ENCODE data around the gene ZFAND6.

The ZFAND6 gene

DNA sequence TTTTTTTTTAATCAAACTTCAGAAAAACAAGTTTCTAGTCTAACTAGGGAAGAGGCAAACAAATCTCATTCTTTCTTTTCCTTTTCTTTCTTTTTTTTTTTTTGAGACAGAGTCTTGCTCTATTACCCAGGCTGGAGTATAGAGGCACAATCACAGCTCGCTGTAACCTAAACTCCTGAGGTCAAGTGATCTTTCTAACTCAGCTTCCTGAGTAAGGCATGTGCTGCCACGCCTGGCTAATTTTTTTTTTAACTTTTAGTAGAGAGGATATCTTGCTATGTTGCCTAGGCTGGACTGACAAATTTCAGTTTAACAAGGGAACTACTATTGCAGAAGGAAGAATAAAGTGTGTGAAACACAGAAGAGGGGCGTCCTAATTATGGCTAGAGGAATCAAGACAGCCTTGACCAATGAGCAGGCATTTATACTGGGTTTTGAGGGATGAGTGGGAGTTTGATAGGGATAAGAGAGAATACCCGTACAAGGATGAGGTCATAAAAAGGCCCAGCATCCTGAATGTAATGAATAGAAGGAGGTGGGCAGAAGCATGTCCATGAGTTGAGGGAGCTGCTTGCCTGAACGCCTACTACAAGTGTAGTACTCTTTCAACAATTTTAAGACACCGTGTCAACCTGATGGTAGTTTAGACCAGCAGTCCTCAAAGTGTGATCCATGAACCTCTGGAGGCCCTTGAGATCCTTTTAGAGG, 6.7 kb upstream of the ZFAND6 start:
- DNase-seq (ENCODE audit: low read depth in 3 of 3): no peak

DNA sequence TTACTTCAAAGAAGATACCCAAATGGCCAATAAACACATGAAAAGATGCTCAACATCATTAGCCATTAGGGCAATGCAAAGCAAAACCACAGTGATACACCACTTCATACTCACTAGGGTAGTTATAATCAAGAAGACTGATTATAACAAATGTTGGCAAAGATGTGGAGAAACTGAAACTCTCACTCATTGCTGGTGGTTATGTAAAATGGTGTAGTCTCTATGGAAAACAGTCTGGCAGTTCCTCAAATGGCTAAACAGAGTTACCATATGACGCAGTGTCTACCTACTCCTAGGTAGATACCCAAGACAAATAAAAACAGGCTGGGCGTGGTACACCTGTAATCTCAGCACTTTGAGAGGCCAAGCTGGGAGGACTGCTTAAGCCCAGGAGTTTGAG, 3.5 kb upstream of the ZFAND6 start:
- DNase-seq (ENCODE audit: low read depth in 3 of 3): no peak

DNA sequence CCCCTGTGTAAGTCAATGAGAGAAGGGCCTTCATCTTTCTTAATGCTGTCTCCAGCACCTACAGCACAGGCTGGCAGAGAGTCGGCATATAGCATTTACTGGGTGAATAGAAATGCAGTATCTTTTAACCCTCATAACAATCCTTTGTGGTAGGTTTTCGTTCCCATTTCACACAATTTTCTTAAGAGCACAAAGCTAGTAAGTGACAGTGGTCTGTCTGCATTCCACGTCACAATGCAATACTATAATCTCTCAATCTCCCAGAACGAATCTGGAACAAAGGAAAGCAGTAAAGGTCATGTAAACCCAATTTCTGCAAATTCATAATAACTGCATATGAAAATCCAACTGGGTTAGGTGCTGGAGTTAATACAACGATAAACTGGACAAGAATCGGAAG, 1.4 kb upstream of the ZFAND6 start:
- no peak for DNase-seq (ENCODE audit: low read depth in 3 of 3)

DNA sequence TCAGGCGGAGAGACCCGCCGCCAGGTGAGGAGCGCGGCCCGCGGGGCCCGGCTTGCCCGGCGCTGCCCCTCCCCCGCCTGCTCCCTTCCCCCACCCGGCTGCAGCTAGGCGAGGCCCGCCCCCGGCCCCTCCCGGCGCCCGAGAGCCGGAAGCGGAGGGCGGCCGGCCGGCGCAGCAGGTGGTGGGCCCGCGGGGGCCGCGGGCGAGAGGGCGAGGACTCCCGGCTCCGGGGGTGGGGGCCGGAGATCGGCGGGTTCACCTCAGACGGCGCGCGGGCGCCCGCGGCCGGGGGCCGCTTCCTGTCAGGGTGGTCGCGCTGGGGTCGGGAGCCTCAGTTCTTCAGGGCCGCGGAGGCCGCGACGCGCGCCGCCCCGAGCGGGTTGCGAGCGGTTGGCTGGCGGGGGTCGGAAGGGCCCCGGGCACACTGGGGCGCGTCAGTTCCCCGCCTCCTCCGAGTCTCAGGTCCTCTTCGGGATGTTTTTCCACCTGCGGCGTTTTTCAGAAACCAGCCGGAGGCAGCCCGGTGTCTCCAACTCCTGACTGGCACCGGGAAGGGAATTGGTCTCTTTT, 395 bp downstream of the ZFAND6 start:
- DNase-seq (ENCODE audit: low read depth in 3 of 3): peak in 2 of 3 experiments; percentile 33 to 54

DNA sequence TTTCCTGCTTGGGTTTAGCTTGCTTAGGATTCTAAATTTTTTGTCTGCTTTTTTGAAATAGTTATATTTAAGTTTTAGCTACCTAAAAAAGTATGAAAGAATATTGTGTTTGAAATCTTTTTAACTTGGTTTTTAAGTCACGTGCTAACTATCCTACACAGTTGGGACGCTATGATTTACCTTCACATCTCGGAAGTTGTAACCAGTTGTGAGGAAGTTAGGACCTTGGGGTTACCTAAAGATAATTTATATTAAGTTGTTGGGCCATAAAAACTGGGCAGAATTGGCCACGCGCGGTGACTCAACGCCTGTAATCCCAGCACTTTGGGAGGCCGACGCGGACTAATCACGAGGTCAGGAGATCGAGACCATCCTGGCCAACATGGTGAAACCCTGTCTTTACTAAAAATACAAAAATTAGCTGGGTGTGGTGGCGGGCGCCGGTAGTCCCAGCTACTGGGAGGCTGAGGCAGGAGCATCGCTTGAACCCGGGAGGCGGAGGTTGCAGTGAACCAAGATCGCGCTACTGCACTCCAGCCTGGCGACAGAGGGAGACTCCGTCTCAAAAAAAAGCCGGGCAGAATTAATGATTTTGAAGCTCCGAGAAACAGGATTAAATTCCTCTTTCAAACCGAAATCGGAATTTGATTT, 1.0 kb downstream of the ZFAND6 start:
- DNase-seq (ENCODE audit: low read depth in 3 of 3): peak in 1 of 3 experiments; percentile 37

DNA sequence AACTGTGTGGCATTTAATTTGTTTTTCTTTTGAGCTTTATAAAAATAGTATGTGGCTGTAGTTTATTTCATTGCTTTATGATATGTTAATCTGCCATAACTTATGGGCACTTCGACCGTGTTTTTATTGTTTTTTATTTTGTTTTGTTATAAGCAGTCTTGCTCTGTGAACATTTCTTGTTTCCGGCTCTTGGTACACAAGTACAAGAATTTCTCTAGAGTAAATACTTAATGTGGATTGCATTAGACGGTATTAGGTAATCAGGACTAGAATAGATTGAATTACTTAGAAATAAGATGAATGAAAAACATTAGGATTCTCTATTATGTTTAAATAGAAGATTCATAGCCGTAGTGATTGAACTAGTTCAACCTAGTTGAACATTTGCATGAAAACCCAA, 2.1 kb downstream of the ZFAND6 start:
- DNase-seq (ENCODE audit: low read depth in 3 of 3): no peak

DNA sequence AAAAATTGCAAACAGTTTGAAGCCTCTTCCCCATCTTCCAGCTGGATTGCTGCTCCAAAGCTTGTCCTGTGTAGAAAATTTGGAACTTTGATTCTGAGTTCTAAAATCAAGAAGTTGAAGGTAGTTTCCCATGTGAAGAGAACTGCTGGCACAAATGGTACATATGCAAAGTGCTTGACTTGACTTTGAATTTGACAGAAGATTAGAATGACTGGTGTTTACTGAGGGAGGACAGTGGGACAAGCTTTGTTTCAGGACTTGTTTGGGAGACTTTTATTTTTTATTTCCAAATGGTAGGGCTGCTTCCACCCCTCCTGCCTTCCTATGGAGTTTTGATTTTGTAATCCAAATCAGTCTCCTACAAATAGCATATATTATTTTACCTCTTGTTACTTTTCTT, 7.4 kb downstream of the ZFAND6 start:
- no peak for DNase-seq (ENCODE audit: low read depth in 3 of 3)

DNA sequence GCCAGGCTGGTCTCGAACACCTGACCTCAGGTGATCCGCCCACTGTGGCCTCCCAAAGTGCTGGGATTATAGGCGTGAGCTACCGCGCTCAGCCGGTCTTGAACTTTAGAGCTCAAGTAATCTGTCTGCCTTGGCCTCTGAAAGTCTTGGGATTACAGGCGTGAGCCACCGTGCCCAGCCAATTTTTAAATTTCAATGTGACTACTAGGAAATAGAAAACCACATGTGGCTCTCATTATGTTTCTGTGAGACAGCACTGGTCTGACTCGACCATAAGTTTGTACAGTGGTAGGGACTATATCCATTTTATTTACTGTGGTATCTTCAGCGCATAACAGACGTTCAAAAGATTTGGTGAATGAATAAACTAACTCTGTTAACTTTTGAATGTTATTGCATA, 9.1 kb downstream of the ZFAND6 start:
- no peak for DNase-seq (ENCODE audit: low read depth in 3 of 3)

DNA sequence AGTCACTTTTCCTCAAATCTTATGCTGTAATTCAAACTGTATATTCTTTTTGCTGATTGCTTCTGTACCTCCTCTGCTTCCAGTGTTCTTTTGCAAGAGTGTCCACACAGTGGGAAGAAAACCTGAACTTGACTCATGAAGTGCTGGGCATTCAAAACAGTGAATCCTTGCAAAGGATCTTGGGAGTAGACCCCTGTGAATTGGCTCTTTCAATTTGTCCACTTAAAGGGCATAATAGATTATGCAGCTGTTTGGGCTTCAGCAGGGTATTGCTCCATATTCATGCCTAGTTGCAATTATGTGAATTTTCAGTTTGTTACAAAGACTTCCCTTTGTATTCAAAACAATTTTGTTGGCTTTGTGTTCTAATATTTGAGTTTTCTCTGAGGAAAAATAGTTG, 11.4 kb downstream of the ZFAND6 start:
- DNase-seq (ENCODE audit: low read depth in 3 of 3): no peak

DNA sequence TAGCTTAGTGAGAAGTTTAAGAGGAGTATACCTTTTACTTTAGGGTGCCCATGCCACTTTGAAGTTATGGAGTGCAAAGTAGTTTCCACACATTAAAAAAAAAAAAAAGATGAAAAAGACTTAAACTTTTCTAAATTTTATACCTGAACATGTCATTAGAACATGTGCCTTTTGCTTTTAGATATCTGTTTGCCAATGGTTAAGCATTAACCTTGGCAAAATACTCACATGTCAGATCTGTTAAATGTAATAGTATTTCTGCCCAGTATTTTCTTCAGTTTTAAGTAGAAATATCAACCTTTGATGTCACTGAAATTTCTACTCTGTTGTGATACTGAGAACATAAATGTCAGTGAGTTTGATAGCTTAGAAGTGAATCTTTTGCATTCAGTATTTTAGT, 12.2 kb downstream of the ZFAND6 start:
- no peak for DNase-seq (ENCODE audit: low read depth in 3 of 3)

DNA sequence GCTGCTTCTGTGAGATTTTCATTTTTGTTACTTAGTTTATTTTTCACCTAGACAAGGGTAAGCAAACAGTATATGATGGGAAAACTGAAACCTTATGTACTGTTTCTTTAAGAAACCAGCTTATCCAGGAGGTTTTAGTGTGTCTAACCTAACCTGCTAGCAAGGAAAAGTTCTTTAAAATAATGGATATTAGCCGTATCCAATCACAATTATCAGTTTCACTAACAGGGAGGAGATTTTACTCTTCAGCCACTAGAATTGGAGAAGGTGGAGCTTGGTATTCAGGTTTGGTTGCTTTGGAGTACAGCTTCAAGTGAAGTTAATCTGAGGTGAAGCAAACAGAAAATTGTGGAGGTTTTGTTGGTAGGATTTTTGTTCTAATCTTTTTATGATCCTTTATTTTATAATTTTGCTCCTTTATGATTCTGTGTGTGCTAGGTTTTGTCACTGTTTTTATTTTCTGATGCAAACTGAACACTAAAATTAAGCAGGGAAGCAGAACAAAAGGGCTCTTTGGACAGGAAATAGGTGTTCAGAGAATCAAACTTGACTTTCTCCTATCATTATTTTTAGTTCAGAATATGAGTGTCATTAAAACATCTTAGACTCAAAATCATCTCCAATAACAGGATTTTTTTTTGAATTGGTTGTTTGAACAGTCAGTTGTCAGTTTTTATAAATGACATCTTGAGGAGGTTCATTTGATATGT, 13.0 kb downstream of the ZFAND6 start:
- DNase-seq (ENCODE audit: low read depth in 3 of 3): no peak

DNA sequence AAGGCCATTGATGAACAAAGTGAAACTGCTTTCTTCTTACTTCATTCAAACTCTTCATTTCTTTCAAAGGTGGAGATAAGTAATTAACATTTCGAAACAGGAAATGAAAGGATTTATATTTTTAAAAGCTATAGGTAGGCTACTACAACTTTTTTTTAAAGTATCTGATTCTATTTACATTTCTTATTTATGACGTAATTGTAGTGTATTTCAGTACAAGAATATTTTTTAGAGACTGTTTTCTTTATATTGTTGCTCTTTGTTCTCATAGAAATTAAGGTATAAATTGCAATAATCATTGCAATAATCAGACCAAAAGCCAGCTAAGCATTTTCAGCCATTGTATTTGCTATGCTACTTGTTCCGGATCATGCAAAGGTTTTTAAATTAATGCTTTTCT, 13.7 kb downstream of the ZFAND6 start:
- no peak for DNase-seq (ENCODE audit: low read depth in 3 of 3)

DNA sequence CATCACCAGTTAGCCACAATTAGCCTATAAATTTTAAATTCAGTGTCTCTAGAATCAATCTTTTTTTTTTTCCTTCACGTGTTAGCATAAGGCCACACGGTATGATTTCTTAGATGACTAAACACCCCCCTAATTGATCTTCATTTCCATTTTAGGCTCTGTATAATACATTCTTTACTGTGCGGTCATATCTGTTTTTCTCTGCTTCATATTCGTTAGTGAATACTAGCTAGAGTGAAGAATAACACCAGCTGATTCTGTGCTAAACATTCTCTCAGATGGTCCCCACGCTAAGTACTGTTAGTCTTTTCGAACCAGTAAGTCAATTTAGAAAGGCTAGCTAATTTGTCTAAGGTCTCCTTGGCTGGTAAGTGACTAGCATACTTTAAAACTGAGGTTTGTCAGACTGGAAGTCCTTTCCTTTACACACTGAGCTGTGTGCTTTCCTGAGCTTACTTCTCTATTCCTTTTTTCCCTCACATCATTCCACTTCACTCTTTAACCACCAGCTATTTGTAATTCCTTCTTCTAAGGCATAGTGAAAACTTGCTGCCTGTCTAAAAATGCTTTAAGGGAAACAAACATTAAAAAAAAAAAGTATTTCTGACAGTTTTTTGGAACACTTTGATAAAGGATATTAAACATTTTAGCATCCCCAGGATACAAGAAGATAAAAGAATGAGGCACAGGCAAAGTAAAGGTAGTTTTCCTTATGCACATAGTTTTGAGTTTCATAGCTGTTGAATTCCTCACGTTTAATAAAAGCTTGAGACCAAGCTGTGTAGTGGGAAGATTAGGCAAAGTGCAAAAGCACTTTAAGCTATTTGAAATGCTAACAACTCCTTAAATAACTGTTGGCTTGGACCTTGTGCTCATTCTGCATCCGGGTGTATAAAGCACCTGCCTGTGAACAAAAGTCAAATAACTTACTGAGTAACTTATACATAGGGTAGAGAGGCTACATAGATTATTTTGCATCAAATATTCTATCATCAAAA, 17.1 kb downstream of the ZFAND6 start:
- DNase-seq (ENCODE audit: low read depth in 3 of 3): no peak

DNA sequence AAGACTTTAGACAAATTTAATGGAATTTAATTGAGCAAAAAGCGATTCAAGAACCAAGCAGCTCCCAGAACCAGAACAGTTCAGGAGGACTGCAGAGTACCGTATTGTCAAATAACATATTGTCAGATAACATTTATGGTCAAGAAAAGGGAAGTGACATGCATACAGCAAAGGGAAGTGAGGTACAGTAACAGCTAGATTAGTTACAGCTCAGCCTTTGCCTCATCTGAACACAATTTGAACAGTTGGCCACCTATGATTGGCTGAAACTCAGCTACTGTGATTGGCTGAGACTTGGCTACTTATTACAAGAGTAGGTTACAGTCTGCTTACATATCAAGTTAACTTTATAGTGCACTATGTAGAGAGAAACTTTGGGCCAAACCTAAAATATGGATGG, 21.9 kb downstream of the ZFAND6 start:
- DNase-seq (ENCODE audit: low read depth in 3 of 3): no peak

DNA sequence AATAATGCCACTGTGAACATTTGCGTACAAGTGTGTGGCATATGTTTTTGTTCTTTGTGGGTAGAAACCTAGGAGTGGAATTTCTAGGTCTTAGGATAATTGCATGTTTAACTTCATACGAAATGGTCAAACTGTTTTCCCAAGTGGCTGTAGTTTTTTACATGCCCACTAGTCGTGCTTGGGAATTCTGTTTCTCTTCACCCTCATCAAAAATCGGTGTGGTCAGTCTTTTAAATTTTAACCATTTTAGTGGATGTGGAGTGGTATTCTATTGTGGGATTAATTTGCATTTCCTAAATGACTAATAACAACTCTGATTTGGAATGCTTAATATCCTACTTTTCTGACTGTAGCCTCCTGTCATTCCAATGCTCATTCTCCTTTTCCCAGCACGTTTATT, 27.6 kb downstream of the ZFAND6 start:
- no peak for DNase-seq (ENCODE audit: low read depth in 3 of 3)

DNA sequence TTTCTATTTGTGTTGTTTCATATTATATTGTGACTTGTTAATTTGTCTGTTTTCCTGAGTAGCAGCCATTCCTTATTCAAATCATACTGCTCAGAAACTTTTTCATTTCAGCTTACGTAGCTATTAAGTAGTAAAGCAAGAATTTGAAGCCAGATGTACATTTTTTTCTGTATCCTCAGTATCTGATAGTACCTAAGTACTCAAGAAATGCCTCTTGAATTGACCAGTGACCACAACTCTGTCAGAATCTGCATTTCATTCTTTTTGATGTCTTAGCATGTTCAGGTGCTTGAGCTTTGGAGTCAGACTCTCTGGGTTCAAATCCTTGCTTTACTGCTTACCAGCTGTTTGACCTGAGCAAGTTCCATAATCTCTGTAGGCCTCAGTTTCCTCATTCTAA, 30.6 kb downstream of the ZFAND6 start:
- no peak for DNase-seq (ENCODE audit: low read depth in 3 of 3)

DNA sequence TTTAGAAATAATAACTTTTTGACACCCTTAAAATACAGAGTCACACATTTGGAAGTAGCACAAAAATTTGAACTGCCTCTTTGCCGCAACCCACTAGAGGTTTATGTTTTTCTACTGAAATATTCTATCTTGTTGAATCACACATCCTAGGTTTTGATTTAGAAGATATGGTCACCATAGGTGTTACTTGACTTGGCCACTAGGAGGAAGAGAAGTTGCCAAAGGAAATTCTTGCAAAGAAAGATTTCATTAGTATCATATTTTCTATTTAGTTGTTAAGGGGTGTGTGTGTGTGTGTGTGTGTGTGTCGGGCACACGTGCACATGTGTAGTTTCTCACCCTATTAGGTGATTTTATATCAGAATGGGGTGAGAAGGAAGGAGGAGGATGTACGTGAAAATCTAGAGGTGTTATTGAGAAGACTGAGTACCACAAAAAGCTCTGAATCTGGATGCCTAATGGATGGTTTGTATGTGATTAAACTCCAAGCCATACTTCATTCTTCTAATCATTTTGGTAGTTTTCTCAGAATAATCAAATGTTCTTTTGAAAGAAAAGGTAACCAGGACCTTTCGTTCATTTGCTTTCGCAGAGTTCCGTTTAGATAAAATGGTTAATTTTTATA, 31.5 kb downstream of the ZFAND6 start:
- DNase-seq (ENCODE audit: low read depth in 3 of 3): no peak

DNA sequence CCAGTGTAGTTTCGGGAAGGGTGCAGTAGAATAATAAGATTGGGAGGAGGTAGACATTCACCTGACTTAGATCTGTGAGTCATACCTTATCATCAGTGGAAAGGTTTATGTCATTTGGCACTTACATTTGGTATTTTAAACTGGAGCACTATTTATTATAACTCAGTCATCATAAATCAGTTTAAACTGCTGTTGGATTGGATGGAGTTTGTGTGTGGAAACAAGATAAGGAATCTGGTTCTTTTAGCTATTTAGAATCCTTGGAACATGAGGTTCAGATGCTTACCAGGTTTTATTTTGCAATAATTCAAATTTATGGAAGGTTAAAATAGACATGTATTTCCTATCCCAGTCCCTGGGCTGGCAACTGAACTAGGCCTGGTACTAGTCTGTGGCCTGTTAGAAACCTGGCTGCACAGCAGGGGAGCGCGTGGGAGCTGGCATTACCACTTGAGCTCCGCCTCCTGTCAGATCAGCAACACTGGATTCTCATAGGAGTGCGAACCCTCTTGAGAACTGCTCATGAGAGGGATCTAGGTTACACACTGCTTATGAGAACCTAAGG, 34.5 kb downstream of the ZFAND6 start:
- peak in 2 of 3 experiments; percentile 6 to 25 for DNase-seq (ENCODE audit: low read depth in 3 of 3)

DNA sequence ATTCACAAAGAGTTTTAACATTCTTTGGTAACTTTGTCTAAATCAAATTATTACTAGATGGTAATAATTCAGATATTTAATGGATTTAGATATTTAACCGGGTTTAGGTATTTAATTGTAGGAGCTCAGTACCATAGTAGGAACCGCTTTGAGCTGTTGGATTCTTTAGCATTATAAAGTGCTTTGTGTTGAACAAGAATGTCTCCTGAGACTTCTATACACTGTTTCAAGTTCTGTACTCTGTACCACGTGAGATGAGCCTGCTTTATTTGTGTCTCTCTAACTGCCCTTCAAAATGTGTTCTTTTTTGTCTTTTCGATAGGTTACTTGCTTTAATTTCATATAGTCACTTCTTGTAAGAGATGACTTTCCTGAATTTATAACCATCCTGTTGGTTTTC, 36.0 kb downstream of the ZFAND6 start:
- no peak for DNase-seq (ENCODE audit: low read depth in 3 of 3)

DNA sequence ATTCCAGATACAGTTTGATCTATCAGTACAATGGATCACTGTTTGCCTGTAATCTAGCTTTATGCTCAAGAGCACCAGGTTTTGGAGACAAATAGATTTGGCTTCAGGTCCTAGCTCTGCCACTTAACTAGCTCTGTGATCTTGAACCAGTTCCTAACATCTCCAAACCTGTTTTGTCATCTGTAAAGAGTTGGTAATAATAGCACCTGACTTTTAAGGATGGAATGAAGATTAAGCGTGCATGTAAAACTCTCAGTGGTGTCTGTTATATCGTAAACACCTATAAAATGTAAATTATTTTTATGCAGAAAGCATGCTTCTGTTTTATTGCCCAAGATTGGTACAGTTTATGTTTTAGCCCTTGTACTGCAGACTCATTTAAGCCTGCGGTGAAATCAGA, 36.5 kb downstream of the ZFAND6 start:
- DNase-seq (ENCODE audit: low read depth in 3 of 3): no peak

DNA sequence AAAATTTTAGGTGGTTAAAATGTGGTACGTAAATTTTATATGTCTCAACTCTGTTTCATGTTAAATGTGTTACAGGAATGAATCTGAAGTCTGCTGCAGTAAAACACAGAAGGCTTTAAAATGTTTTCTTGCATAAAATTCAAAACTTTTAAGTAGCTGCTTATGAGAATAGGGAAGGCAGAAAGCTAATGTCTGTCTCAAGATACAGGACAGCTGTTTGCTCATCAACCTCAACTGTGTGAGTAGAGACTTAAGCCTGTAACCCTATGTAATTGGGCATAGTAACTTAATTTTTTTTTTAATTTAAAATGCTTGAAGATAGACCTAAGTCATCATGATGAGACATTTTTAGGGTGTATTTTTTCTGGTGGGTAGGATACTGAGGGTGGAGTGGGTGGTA, 38.9 kb downstream of the ZFAND6 start:
- DNase-seq (ENCODE audit: low read depth in 3 of 3): no peak
